UCSD-AML1 (cell line): Measurements from ENCODE around the gene NFATC2.
A peak's percentile ranks its signal among the peaks of the same experiment; 100 is the strongest.

Source experiments
- DNase-seq: peaks from one replicate; lab custom pipeline; 2025; ENCODE audit not compliant: unreplicated experiment; lab: John Stamatoyannopoulos, UW

NFATC2 gene

GRCh38 chr20:51396365-51396909 is 146.1 kb downstream of the NFATC2 start:
- DNase-seq = no peak

GRCh38 chr20:51394706-51395105 is 147.8 kb downstream of the NFATC2 start:
- DNase-seq = no peak

- peak; percentile 53 for DNase-seq
These were observed 148.9 kb downstream of the NFATC2 start for GRCh38 chr20:51393571-51393970.

- DNase-seq = no peak
These were observed 149.8 kb downstream of the NFATC2 start for GRCh38 chr20:51392614-51393186.

GRCh38 chr20:51391926-51392325 is 150.6 kb downstream of the NFATC2 start:
- DNase-seq = no peak

- DNase-seq = no peak
These were observed 152.8 kb downstream of the NFATC2 start for GRCh38 chr20:51389543-51390264.

GRCh38 chr20:51388756-51389542 is 153.6 kb downstream of the NFATC2 start:
- no peak for DNase-seq

GRCh38 chr20:51388227-51388626 is 154.3 kb downstream of the NFATC2 start:
- DNase-seq = no peak

- no peak for DNase-seq
These were observed 155.2 kb downstream of the NFATC2 start for GRCh38 chr20:51387125-51387875.

- DNase-seq = no peak
These were observed 155.9 kb downstream of the NFATC2 start for GRCh38 chr20:51386586-51386985.

GRCh38 chr20:51385646-51386530 is 156.6 kb downstream of the NFATC2 start:
- DNase-seq = peak; percentile 43

GRCh38 chr20:51384875-51385274 is 157.6 kb downstream of the NFATC2 start:
- DNase-seq = no peak

GRCh38 chr20:51383891-51384510 is 158.5 kb downstream of the NFATC2 start:
- DNase-seq = no peak

- no peak for DNase-seq
These were observed 159.3 kb downstream of the NFATC2 start for GRCh38 chr20:51382986-51383821.

GRCh38 chr20:51382111-51382985 is 160.2 kb downstream of the NFATC2 start:
- no peak for DNase-seq

- DNase-seq = no peak
These were observed 161.0 kb downstream of the NFATC2 start for GRCh38 chr20:51381557-51381956.
